ENCODE results near the gene LTBP3. TPM values are rescaled to one million over a fixed set of nuclear protein-coding genes. Genes with fewer than 3 reads are reported as not detected.

The LTBP3 gene
- total RNA-seq, 1 experiment from 2014 or later = 1.3 TPM

- no peaks in the 10 kb centered on the region for H4K20me1 ChIP-seq (ENCODE audit: insufficient read depth, low read depth, low read length)
- H3K36me3 ChIP-seq (ENCODE audit: insufficient read depth, low read length) = peaks cover 11% of the 10 kb centered on the region; the same call in 1 of the 2 replicates
- no peak overlapping the region for H3K4me2 ChIP-seq (ENCODE audit: low read depth, low read length, poor library complexity, severe bottlenecking)
- no peak overlapping the region for H3K4me3 ChIP-seq (ENCODE audit: low read length)
- peak; percentile 62 for DNase-seq
- H2AFZ ChIP-seq (ENCODE audit: low read length) = no peak overlapping the region
- no peaks in the 10 kb centered on the region for H3K27me3 ChIP-seq (ENCODE audit: low read length)
- no peaks in the 10 kb centered on the region for H3K9me3 ChIP-seq (ENCODE audit: low read length)
- H3K9me2 ChIP-seq (replicated peaks; ENCODE audit: insufficient read depth, low read length) = no peaks in the 10 kb centered on the region
- H3K9ac ChIP-seq (ENCODE audit: low read length) = no peak overlapping the region
- peaks cover 20% of the 10 kb centered on the region for H3K79me2 ChIP-seq (ENCODE audit: low read length)
- H3K4me1 ChIP-seq (ENCODE audit: low read length) = peaks cover 10% of the 10 kb centered on the region
- no peak overlapping the region for H3K27ac ChIP-seq (ENCODE audit: low read length)
Observed at GRCh38 chr11:65530157-65530496, 28.0 kb downstream of the LTBP3 start.

DNA sequence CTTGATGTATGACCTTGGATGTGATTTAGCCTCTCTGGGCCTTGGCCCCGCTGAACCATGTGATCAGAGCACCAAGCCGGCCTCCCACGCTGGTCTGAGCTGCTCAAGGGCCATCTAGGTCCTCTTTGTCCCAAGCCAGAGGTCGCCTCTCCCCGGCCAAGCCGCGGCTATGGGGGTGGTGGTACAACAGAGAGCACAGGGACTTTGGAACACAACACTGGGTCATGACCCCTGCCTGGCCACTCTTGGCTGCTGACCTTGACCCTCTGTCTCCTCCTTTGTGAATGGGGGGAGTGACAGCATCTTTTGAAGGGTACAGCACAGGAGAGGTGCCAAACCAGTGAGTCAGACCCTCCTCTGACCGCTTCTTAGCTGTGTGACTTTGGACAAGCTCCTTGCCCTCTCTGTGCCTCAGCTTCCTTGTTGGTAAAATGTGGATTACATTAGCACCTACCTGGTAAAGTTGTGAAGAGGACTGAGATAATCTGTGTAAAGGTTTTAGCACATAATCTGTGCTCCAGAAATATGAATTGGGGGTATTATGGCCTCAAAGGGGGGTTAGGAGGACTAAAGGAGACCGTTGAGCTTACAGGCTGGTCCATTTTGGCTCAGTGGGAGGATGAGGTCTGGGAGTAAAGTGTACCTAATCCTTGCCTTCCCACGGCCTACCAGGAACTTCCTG is 28.5 kb downstream of the LTBP3 start:
- no peak for DNase-seq
- H3K27me3 ChIP-seq (ENCODE audit: low read length) = no peaks in the 10 kb centered on the region
- H3K9me3 ChIP-seq (ENCODE audit: low read length) = no peaks in the 10 kb centered on the region
- peaks cover 11% of the 10 kb centered on the region; the same call in 1 of the 2 replicates for H3K36me3 ChIP-seq (ENCODE audit: insufficient read depth, low read length)
- no peak overlapping the region for H3K4me3 ChIP-seq (ENCODE audit: low read length)
- H3K9ac ChIP-seq (ENCODE audit: low read length) = no peak overlapping the region
- no peaks in the 10 kb centered on the region for H4K20me1 ChIP-seq (ENCODE audit: insufficient read depth, low read depth, low read length)
- no peaks in the 10 kb centered on the region for H3K9me2 ChIP-seq (replicated peaks; ENCODE audit: insufficient read depth, low read length)
- no peak overlapping the region for H2AFZ ChIP-seq (ENCODE audit: low read length)
- no peak overlapping the region for H3K4me2 ChIP-seq (ENCODE audit: low read depth, low read length, poor library complexity, severe bottlenecking)
- peaks cover 10% of the 10 kb centered on the region for H3K4me1 ChIP-seq (ENCODE audit: low read length)
- H3K27ac ChIP-seq (ENCODE audit: low read length) = no peak overlapping the region
- peaks cover 22% of the 10 kb centered on the region for H3K79me2 ChIP-seq (ENCODE audit: low read length)

DNA sequence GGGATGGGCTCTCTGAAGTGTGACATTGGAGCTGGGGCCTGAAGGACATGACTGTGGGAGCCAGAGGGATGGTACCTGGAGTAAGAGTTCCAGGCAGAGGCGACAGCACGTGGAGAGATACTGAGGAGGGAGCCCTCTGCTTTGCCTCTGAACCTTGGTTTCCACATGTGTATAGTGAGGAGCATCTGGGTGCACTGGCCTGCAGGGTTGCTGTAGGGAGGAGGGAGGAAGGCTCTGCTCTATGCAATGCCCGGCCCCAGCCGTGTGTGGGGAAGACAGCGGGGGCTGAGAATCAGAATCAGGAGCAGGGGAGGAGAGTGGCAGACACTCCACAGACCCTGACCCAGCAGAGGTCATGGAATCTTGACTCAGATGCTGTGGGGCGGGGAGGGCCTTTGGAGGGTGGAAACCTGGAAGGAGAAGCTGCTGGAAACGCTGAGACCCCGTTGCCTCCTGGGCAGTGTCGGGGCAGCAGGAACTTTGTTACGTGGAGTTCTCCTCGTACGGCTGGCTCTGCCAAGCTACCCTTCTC is 29.3 kb downstream of the LTBP3 start:
- Histone ChIP-seq H3K4me1 (ENCODE audit: low read length) (peaks cover 15% of the 10 kb centered on the region), H3K9ac (ENCODE audit: low read length) (no peak overlapping the region), H3K27ac (ENCODE audit: low read length) (no peak overlapping the region), H3K9me2 (replicated peaks; ENCODE audit: insufficient read depth, low read length) (no peaks in the 10 kb centered on the region), H3K4me3 (ENCODE audit: low read length) (no peak overlapping the region), H2AFZ (ENCODE audit: low read length) (no peak overlapping the region), H3K27me3 (ENCODE audit: low read length) (no peaks in the 10 kb centered on the region), H3K4me2 (ENCODE audit: low read depth, low read length, poor library complexity, severe bottlenecking) (no peak overlapping the region), H3K36me3 (ENCODE audit: insufficient read depth, low read length) (peaks cover 11% of the 10 kb centered on the region; the same call in 1 of the 2 replicates), H3K9me3 (ENCODE audit: low read length) (no peaks in the 10 kb centered on the region), H3K79me2 (ENCODE audit: low read length) (peaks cover 22% of the 10 kb centered on the region), H4K20me1 (ENCODE audit: insufficient read depth, low read depth, low read length) (0 out of 2 replicates have a peak, but pooled peaks cover 6% of the 10 kb centered on the region)
- DNase-seq = no peak

DNA sequence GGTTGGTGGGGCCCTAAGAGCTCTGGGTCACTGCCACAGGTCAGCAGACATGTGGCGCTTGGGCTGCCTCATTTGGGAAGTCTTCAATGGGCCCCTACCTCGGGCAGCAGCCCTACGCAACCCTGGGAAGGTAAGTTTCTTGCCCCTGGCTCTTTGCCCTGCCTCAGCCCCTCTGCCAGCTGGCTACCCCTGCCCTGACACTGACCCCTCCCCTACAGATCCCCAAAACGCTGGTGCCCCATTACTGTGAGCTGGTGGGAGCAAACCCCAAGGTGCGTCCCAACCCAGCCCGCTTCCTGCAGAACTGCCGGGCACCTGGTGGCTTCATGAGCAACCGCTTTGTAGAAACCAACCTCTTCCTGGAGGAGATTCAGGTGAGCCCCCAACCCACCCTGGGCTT is 31.4 kb downstream of the LTBP3 start:
- H3K4me1 ChIP-seq (ENCODE audit: low read length) = peaks cover 24% of the 10 kb centered on the region
- H3K36me3 ChIP-seq (ENCODE audit: insufficient read depth, low read length) = peaks cover 11% of the 10 kb centered on the region; the same call in 1 of the 2 replicates
- no peak overlapping the region for H3K4me3 ChIP-seq (ENCODE audit: low read length)
- 0 out of 2 replicates have a peak, but pooled peaks cover 6% of the 10 kb centered on the region for H4K20me1 ChIP-seq (ENCODE audit: insufficient read depth, low read depth, low read length)
- H3K27ac ChIP-seq (ENCODE audit: low read length) = no peak overlapping the region
- peak overlapping the region; percentile 86; the same call in 1 of the 2 replicates for H3K9ac ChIP-seq (ENCODE audit: low read length)
- no peak overlapping the region for H3K4me2 ChIP-seq (ENCODE audit: low read depth, low read length, poor library complexity, severe bottlenecking)
- no peaks in the 10 kb centered on the region for H3K9me2 ChIP-seq (replicated peaks; ENCODE audit: insufficient read depth, low read length)
- no peaks in the 10 kb centered on the region for H3K27me3 ChIP-seq (ENCODE audit: low read length)
- H3K9me3 ChIP-seq (ENCODE audit: low read length) = no peaks in the 10 kb centered on the region
- H2AFZ ChIP-seq (ENCODE audit: low read length) = no peak overlapping the region
- no peak for DNase-seq
- H3K79me2 ChIP-seq (ENCODE audit: low read length) = peaks cover 22% of the 10 kb centered on the region

DNA sequence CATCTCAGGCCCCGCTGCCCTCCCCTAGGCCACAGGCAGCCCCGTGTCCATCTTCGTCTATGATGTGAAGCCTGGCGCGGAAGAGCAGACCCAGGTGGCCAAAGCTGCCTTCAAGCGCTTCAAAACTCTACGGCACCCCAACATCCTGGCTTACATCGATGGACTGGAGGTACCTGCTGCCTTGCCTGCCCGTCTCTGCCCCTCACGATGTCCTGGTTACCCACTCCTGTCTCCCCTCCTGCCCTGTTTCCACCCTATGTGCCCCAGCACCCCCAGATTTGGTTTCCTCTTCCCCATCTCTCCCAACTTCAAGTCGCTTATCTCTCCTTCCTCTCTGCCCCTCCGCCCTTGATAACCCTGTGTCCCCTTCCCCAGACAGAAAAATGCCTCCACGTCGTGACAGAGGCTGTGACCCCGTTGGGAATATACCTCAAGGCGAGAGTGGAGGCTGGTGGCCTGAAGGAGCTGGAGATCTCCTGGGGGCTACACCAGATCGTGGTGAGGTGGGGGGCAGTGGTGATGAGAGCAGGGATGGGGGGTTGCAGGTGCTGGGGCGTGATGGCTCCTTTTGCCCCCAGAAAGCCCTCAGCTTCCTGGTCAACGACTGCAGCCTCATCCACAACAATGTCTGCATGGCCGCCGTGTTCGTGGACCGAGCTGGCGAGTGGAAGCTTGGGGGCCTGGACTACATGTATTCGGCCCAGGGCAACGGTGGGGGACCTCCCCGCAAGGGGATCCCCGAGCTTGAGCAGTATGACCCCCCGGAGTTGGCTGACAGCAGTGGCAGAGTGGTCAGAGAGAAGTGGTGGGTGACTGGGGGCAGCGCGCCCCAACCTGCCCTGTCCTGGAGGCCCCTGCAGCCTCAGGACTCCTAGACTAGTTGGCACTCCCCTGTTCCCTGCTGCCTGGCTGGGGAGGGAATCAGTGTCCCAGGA is 32.3 kb downstream of the LTBP3 start:
- peaks cover 8% of the 10 kb centered on the region; the same call in 1 of the 2 replicates for H3K36me3 ChIP-seq (ENCODE audit: insufficient read depth, low read length)
- no peak overlapping the region for H3K27ac ChIP-seq (ENCODE audit: low read length)
- H3K9ac ChIP-seq (ENCODE audit: low read length) = peak overlapping the region; percentile 86
- peaks cover 22% of the 10 kb centered on the region for H3K79me2 ChIP-seq (ENCODE audit: low read length)
- H2AFZ ChIP-seq (ENCODE audit: low read length) = no peak overlapping the region
- H3K9me3 ChIP-seq (ENCODE audit: low read length) = no peaks in the 10 kb centered on the region
- peak; percentile 69 for DNase-seq
- no peaks in the 10 kb centered on the region for H3K27me3 ChIP-seq (ENCODE audit: low read length)
- H3K4me2 ChIP-seq (ENCODE audit: low read depth, low read length, poor library complexity, severe bottlenecking) = peak overlapping the region; percentile 69
- H3K4me1 ChIP-seq (ENCODE audit: low read length) = peaks cover 24% of the 10 kb centered on the region
- H3K9me2 ChIP-seq (replicated peaks; ENCODE audit: insufficient read depth, low read length) = no peaks in the 10 kb centered on the region
- 0 out of 2 replicates have a peak, but pooled peaks cover 6% of the 10 kb centered on the region for H4K20me1 ChIP-seq (ENCODE audit: insufficient read depth, low read depth, low read length)
- peak overlapping the region; percentile 92 for H3K4me3 ChIP-seq (ENCODE audit: low read length)

DNA sequence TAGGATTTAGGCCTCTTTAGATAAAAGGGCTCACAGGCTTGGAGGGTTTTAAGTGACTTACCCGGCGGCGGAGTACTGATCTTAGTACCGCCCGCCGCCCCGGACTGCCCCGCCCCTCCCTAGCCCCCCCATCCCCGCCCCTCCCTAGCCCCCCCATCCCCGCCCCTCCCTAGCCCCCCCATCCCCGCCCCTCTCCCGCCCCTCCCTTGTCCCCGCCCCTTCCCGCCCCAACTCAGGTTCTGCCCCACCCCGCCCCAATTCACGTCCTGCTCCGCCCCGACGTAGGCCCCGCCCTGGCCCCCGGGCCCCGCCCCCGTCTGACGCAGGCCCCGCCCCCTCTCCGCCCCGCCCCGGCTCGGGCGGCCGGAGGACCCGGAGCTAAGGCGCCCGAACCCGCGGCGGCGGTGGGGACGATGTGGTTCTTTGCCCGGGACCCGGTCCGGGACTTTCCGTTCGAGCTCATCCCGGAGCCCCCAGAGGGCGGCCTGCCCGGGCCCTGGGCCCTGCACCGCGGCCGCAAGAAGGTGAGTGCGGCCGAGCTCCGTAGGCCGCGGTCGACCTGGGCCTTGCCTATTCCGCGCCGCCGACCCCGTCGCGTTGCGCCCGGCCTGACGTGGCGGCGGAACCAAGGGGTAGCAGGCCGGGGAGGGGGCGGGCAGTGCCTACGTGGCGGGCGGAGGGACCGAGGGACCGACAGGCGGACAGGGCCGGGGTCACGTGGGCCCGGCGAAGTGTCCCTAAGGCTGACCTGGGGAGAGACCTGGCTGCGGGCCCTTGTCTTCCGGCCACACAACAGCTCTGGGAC is 33.2 kb downstream of the LTBP3 start, which contains the start of gene SCYL1:
TSS of gene SCYL1 (plus strand) at position 343 of the 805 bp plus-strand sequence. CDS start at position 414, 71 bp downstream.
- H3K9me3 ChIP-seq (ENCODE audit: low read length) = no peaks in the 10 kb centered on the region
- H3K27ac ChIP-seq (ENCODE audit: low read length) = no peak within 1 kb of the TSS
- peak within 1 kb of the TSS; percentile 69 for H3K4me2 ChIP-seq (ENCODE audit: low read depth, low read length, poor library complexity, severe bottlenecking)
- DNase-seq = peak; percentile 89
- peaks cover 24% of the 10 kb centered on the region for H3K4me1 ChIP-seq (ENCODE audit: low read length)
- peaks cover 7% of the 10 kb centered on the region; the same call in 1 of the 2 replicates for H3K36me3 ChIP-seq (ENCODE audit: insufficient read depth, low read length)
- H3K27me3 ChIP-seq (ENCODE audit: low read length) = no peaks in the 10 kb centered on the region
- peak within 1 kb of the TSS; percentile 56; the same call in 1 of the 2 replicates for H2AFZ ChIP-seq (ENCODE audit: low read length)
- H3K9me2 ChIP-seq (replicated peaks; ENCODE audit: insufficient read depth, low read length) = no peaks in the 10 kb centered on the region
- H3K9ac ChIP-seq (ENCODE audit: low read length) = peak within 1 kb of the TSS; percentile 86
- peaks cover 22% of the 10 kb centered on the region for H3K79me2 ChIP-seq (ENCODE audit: low read length)
- H4K20me1 ChIP-seq (ENCODE audit: insufficient read depth, low read depth, low read length) = 0 out of 2 replicates have a peak, but pooled peaks cover 6% of the 10 kb centered on the region
- H3K4me3 ChIP-seq (ENCODE audit: low read length) = peak within 1 kb of the TSS; percentile 92

DNA sequence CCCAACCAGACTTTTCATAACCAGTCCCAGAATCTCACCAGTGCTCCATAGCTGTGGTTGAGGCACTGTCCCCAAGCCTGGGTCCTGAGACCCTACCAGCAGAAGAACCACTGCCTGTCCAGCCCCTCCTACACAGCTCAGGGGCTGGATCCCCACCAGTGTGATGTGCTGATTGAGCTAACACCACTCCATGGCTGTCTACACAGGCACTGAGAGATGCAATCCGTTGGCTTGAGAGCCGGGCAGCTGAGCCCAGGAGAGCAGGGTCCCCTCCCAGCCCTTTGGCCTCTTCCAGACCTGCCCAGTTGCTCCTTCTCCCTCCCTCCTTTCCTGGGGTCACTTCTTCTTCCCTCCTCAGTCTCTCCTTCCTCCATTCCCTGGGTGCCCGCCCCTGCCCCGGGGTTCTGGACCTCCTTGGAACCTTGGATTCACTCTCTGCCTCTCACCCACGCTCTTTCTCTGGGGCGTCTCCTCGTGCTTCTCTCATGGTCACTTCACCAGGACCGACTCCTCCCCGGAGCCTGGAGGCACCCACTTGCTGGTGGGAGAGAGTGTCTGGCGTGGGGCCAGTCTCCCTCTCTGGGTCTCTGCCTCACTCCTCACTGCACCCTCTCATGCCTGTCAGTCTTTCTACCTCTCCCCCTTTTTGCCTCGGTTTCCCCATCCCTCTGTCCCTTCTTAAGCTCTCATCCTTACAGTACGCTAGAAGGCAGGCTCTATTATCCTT is 34.0 kb downstream of the LTBP3 start:
- peaks cover 24% of the 10 kb centered on the region for H3K4me1 ChIP-seq (ENCODE audit: low read length)
- 0 out of 2 replicates have a peak overlapping the region, but pooled peaks have one; percentile 56 for H2AFZ ChIP-seq (ENCODE audit: low read length)
- H3K4me3 ChIP-seq (ENCODE audit: low read length) = peak overlapping the region; percentile 55; the same call in 1 of the 2 replicates
- H3K9me3 ChIP-seq (ENCODE audit: low read length) = no peaks in the 10 kb centered on the region
- no peak for DNase-seq
- H3K9me2 ChIP-seq (replicated peaks; ENCODE audit: insufficient read depth, low read length) = no peaks in the 10 kb centered on the region
- 0 out of 2 replicates have a peak, but pooled peaks cover 6% of the 10 kb centered on the region for H4K20me1 ChIP-seq (ENCODE audit: insufficient read depth, low read depth, low read length)
- H3K9ac ChIP-seq (ENCODE audit: low read length) = peak overlapping the region; percentile 53; the same call in 1 of the 2 replicates
- H3K27me3 ChIP-seq (ENCODE audit: low read length) = no peaks in the 10 kb centered on the region
- H3K27ac ChIP-seq (ENCODE audit: low read length) = no peak overlapping the region
- H3K36me3 ChIP-seq (ENCODE audit: insufficient read depth, low read length) = peaks cover 7% of the 10 kb centered on the region; the same call in 1 of the 2 replicates
- peaks cover 22% of the 10 kb centered on the region for H3K79me2 ChIP-seq (ENCODE audit: low read length)
- H3K4me2 ChIP-seq (ENCODE audit: low read depth, low read length, poor library complexity, severe bottlenecking) = peak overlapping the region; percentile 69
